Coronary artery (tissue), 2 donors: ENCODE measurements around the gene C3orf18.

Experiments used
- DNase-seq: peaks from one replicate; pipeline ENCODE4 v3.0.0-alpha.2; 2017; ENCODE audit warnings: low spot score
- H3K27ac ChIP-seq, 2 donors: fragments of 200-600 bp; sonication (generic); one replicate each; pipeline ENCODE4 v1.5.1; 2016 to 2019
- H3K4me3 ChIP-seq: fragments of 200-600 bp; sonication (generic); 2 replicates; pipeline ENCODE4 v1.5.1; 2016; ENCODE audit warnings: mild to moderate bottlenecking, moderate library complexity
- CTCF ChIP-seq: fragments of 200-600 bp; sonication (generic); IDR thresholded peaks from one replicate; pipeline ENCODE4 v1.5.1; 2019; ENCODE audit warnings: antibody characterized with exemption

Gene C3orf18

DNA sequence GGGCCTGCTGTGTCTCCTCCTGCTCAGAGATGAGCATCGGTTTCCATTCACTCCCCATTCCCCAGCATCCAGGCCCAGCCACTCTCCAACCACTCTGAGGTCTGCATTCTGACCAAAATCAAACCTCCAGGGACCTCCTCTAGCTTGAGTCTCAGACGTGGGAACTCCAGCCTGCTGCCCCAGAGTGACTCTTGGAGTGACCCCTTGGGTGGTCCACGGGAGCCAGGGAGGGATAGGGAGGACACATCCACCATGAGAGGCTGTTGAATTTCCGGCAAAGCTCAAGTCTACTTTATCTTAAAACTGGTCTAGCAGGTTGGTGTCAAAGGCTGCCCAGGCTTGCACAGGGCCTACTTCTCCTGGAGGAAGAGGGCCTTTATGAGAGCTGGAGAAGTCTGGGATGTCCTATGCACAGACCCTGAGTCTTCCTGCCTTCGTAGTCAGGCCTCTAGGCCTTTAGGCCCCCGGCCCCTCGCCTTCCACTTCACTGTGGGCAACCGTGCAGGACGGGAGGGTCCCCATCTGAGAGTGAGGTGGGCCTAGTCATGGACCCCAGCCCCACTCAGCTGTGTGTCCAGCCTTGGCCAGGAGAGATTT lies 35.1 kb upstream of the C3orf18 start:
- no peak overlapping the region for H3K4me3 ChIP-seq
- DNase-seq: no peak
- peak overlapping the region; percentile 93 to 96 for H3K27ac ChIP-seq
- TF ChIP-seq CTCF: no peak

GRCh38 chr3:50600841-50601591 lies 33.5 kb upstream of the C3orf18 start:
- DNase-seq: peak; percentile 98
- TF ChIP-seq CTCF: no peak
- H3K27ac ChIP-seq: peak overlapping the region; percentile 93 to 96
- H3K4me3 ChIP-seq: peak overlapping the region; percentile 60

GRCh38 chr3:50600141-50600753 lies 32.7 kb upstream of the C3orf18 start:
- Histone ChIP-seq H3K4me3 (peak overlapping the region; percentile 60), H3K27ac (peak overlapping the region; percentile 93 to 96)
- no peak for DNase-seq
- no peak for TF ChIP-seq CTCF

- Histone ChIP-seq H3K4me3 (no peak overlapping the region), H3K27ac (peak overlapping the region in 1 of 2 donors; percentile 96)
- DNase-seq: no peak
- no peak for TF ChIP-seq CTCF
These were observed 32.2 kb upstream of the C3orf18 start for GRCh38 chr3:50599716-50600118.

DNA sequence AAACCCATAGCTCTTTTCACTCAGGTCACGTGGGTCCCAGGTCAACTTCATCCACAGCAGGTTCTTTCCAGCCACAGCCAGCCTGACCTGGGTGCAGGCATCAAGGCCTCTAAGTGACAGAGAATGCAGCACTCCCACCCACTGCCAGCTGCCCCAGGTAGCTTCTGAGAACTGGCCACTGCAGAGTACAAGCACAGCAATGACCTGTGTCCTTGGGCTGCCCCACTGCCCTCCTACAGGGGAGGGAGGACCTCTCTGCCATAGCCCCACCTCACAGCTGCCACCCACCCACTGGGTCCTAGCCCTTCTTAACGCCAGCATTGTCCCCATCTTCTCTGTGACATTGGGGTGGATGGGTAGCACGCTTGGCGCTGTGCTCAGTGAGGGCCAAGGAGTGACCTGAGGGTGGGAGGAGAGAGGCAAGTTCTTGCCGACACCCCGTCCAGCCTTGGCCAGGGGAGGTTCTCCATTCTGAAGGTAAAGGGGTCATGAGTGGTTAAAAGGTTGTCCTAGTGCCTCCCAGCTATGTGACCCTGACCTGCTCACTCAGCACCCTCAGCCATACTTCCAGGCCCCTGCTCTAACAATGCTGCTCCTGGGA lies 31.7 kb upstream of the C3orf18 start:
- no peak overlapping the region for H3K4me3 ChIP-seq
- H3K27ac ChIP-seq: peak overlapping the region in 1 of 2 donors; percentile 96
- no peak for TF ChIP-seq CTCF
- DNase-seq: no peak

DNA sequence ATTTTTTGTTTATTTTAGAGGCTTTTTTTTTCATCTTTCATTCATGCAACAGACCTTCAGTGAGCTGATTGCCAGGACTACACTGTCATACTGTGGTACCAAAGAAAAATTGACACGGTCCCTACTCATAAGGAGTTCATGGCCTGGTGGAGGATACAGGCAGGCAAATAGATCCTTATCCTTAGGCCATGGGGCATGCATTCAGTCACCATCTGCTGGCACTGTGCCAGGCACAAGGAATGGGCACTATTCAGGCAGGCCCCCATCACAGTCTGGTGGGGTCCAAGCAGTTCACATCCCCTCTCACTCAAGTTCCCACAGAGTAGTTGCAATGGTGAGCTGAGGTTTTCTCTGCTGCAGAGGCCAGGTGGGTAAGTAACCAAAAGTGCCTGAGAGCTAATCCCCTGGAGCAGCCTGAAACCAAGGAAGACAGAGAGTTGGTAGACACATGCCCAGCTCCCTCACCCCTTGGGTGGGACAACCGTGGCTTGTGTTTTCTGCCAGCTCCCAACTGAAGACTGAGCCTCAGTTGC lies 26.8 kb upstream of the C3orf18 start:
- Histone ChIP-seq H3K27ac (no peak overlapping the region), H3K4me3 (no peak overlapping the region)
- DNase-seq: no peak
- no peak for TF ChIP-seq CTCF
